HUES48 (cell line): ENCODE measurements around the gene FUT6.
"Not testable (repeated sequence)": the region's sequence is repeated elsewhere in the genome, so short reads cannot be mapped to it uniquely, and the experiment has no call there.

Source experiments
- H3K27ac ChIP-seq: one replicate; pipeline ENCODE4 v1.7.0; 2013; ENCODE audit warnings: low read depth, low read length, inconsistent platforms
- H3K27me3 ChIP-seq: 2 replicates; pipeline ENCODE4 v1.6.1; 2013; ENCODE audit warnings: mild to moderate bottlenecking, low read length; ENCODE audit not compliant: control insufficient read depth, insufficient read depth
- H3K36me3 ChIP-seq: 2 replicates; pipeline ENCODE4 v1.6.1; 2013; ENCODE audit warnings: low read length; ENCODE audit not compliant: control insufficient read depth, insufficient read depth
- H3K4me1 ChIP-seq: 2 replicates; pipeline ENCODE4 v1.6.1; 2013; ENCODE audit warnings: mild to moderate bottlenecking, low read length; ENCODE audit not compliant: control insufficient read depth, insufficient read depth
- H3K4me3 ChIP-seq: 2 replicates; pipeline ENCODE4 v1.5.1; 2013; ENCODE audit warnings: mild to moderate bottlenecking, low read depth, low read length
- H3K9ac ChIP-seq: 2 replicates; pipeline ENCODE4 v1.6.1; 2013; ENCODE audit warnings: mild to moderate bottlenecking, low read depth, low read length, moderate library complexity
- H3K9me3 ChIP-seq: 2 replicates; pipeline ENCODE4 v1.6.1; 2013; ENCODE audit warnings: low read length; ENCODE audit not compliant: control insufficient read depth, insufficient read depth

Gene FUT6

DNA sequence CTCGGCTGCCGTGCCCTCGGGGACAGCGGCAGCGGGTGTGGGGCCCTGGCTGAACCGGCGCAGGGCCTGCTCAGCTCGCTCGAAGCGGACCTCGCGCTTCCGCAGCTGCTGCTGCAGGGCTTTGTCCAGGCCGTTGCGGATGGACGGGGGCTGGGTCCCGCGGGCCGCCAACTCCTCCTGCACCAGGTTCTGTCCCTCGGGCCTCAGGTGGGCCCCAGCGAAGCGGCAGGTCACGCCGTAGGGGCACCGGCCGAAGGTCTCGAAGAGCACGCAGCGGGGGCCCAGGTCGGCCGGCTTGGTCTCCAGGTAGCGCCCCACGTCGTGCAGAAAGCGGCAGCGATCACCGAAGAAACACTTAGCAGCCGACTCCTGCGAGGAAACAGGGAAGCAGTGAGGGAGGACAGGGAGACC lies 50.1 kb downstream of the FUT6 start:
- peaks cover 54% of the 10 kb centered on the region for H3K36me3 ChIP-seq
- H3K27ac ChIP-seq, result no peak overlapping the region
- H3K27me3 ChIP-seq, result no peaks in the 10 kb centered on the region
- no peaks in the 10 kb centered on the region for H3K9me3 ChIP-seq
- no peak overlapping the region for H3K9ac ChIP-seq
- no peak overlapping the region for H3K4me3 ChIP-seq
- H3K4me1 ChIP-seq, result 0 out of 2 replicates have a peak, but pooled peaks cover 3% of the 10 kb centered on the region

DNA sequence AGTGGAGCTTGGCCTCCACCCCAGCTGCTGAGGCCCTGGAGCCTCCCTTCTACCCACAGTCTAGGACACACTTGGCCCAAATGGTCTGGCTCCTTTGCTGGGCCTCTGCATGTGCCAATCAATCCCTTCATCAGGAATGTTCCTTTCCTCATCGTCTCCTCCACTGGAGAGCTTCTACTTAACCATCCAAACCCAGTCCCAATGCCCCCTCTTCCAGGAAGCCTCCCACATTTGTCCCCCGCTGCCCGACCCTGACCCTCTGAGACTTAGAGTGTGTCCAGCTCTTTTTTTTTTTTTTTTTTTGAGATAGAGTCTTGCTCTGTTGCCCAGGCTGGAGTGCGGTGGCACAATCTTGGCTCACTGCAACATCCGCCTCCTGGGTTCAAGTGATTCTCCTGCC lies 51.1 kb downstream of the FUT6 start:
- no peaks in the 10 kb centered on the region for H3K27me3 ChIP-seq
- H3K9me3 ChIP-seq, result no peaks in the 10 kb centered on the region
- no peak overlapping the region for H3K4me3 ChIP-seq
- peaks cover 56% of the 10 kb centered on the region for H3K36me3 ChIP-seq
- H3K4me1 ChIP-seq, result 0 out of 2 replicates have a peak, but pooled peaks cover 3% of the 10 kb centered on the region
- H3K27ac ChIP-seq, result no peak overlapping the region
- H3K9ac ChIP-seq, result no peak overlapping the region

- H3K4me1 ChIP-seq, result 0 out of 2 replicates have a peak, but pooled peaks cover 3% of the 10 kb centered on the region
- H3K27me3 ChIP-seq, result no peaks in the 10 kb centered on the region
- H3K4me3 ChIP-seq, result no peak overlapping the region
- no peak overlapping the region for H3K27ac ChIP-seq
- no peak overlapping the region for H3K9ac ChIP-seq
- peaks cover 56% of the 10 kb centered on the region for H3K36me3 ChIP-seq
- H3K9me3 ChIP-seq, result no peaks in the 10 kb centered on the region
These were observed 51.9 kb downstream of the FUT6 start for GRCh38 chr19:5787409-5788182.

GRCh38 chr19:5786593-5787408 lies 52.7 kb downstream of the FUT6 start:
- H3K27me3 ChIP-seq, result no peaks in the 10 kb centered on the region
- H3K27ac ChIP-seq, result no peak overlapping the region
- H3K9me3 ChIP-seq, result no peaks in the 10 kb centered on the region
- 0 out of 2 replicates have a peak, but pooled peaks cover 3% of the 10 kb centered on the region for H3K4me1 ChIP-seq
- peaks cover 56% of the 10 kb centered on the region for H3K36me3 ChIP-seq
- H3K9ac ChIP-seq, result no peak overlapping the region
- no peak overlapping the region for H3K4me3 ChIP-seq

GRCh38 chr19:5785423-5785822 lies 54.1 kb downstream of the FUT6 start:
- Histone ChIP-seq H3K4me3 (no peak overlapping the region), H3K9me3 (no peaks in the 10 kb centered on the region), H3K4me1 (0 out of 2 replicates have a peak, but pooled peaks cover 3% of the 10 kb centered on the region), H3K36me3 (peaks cover 56% of the 10 kb centered on the region), H3K27me3 (no peaks in the 10 kb centered on the region), H3K27ac (no peak overlapping the region), H3K9ac (no peak overlapping the region)

GRCh38 chr19:5784581-5785147 lies 54.8 kb downstream of the FUT6 start, which contains the start of gene PRR22:
PRR22 (minus strand) TSS chr19:5784746; CDS start chr19:5784660, 86 bp downstream.
- Histone ChIP-seq H3K27ac (no peak within 1 kb of the TSS), H3K9ac (no peak within 1 kb of the TSS), H3K9me3 (no peaks in the 10 kb centered on the region), H3K4me3 (no peak within 1 kb of the TSS), H3K27me3 (no peaks in the 10 kb centered on the region), H3K36me3 (peaks cover 51% of the 10 kb centered on the region), H3K4me1 (no peaks in the 10 kb centered on the region)

DNA sequence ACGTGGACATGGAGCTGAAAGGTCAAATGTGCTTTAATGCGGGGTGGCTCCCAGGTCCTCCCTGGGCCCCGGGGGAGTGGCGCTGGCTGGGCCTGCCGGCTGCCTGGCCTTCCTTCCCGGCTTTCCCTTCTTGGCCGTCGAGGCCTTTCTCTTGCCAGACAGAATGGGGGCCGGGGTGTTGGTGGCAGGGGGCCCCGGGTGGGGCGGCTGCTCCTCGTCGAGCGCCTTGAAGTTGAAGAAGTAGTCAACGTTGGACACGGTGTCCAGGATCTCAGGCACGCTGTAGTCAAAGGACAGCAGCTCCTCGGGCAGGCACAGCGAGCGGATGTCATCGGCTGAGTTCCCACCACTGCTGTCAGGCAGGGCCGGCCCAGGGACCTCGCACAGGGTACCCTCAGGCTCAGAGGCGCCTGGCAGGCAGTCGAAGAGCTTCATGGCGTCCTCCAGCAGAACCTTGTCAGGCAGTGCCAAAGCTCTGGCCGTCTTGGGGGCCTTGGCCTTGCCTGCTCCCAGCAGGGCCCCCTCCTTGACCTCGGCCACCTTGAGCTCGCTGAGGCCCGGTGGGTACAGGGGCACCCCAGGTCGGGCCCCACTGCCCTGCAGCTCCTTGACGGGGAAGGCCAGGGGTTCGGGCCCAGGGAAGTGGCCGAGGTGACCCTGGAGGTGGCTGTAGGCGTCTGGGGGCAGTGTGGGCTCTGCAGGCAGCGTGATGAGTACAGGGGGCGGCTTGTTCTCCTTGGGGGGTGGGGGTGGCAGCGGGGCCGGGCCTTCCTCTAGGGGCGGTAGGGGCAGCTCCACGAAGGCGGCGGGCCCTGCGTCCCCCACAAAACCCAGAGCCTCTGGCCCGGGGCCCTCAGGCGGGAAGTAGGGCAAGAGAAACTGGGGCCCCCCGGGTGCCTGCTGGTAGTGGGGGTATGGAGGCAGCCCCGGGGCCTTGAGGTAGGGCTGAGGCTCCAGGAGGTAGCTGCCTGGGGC lies 56.3 kb downstream of the FUT6 start:
- no peak overlapping the region for H3K9ac ChIP-seq
- no peak overlapping the region for H3K4me3 ChIP-seq
- no peak overlapping the region for H3K27ac ChIP-seq
- no peaks in the 10 kb centered on the region for H3K9me3 ChIP-seq
- no peaks in the 10 kb centered on the region for H3K27me3 ChIP-seq
- peaks cover 38% of the 10 kb centered on the region for H3K36me3 ChIP-seq
- no peaks in the 10 kb centered on the region for H3K4me1 ChIP-seq

DNA sequence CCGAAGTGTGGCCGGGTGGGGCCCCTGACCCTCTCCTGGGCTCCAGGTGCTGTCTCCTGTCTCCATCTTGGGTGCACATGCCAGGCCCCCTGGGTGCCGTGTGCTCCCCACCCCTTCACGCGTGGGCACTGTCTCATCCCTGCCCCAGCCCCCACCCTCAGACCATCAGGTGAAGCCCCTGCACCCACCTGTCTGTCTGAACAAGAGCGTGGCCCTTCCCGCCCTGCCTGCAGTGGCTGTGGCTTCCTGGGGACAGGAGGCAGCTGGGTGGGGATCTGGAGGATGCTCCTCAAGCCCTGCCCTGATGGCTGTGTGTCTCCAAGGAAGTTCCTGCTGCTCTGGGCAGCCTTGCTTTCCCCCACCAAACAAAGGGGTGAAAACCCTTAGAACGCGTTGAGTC lies 57.2 kb downstream of the FUT6 start:
- Histone ChIP-seq H3K9ac (no peak overlapping the region), H3K9me3 (no peaks in the 10 kb centered on the region), H3K27me3 (no peaks in the 10 kb centered on the region), H3K27ac (no peak overlapping the region), H3K4me3 (no peak overlapping the region), H3K36me3 (peaks cover 29% of the 10 kb centered on the region), H3K4me1 (no peaks in the 10 kb centered on the region)

GRCh38 chr19:5780916-5781315 lies 58.6 kb downstream of the FUT6 start:
- not testable (repeated sequence) for H3K9ac ChIP-seq, H3K4me3 ChIP-seq, H3K27me3 ChIP-seq, H3K4me1 ChIP-seq, H3K9me3 ChIP-seq, H3K27ac ChIP-seq
- H3K36me3 ChIP-seq, result peaks cover 15% of the 10 kb centered on the region
